GM13976 (cell line): ENCODE measurements around the gene PHETA2.
A peak's percentile ranks its signal among the peaks of the same experiment; 100 is the strongest.
"Not testable (repeated sequence)": the region's sequence is repeated elsewhere in the genome, so short reads cannot be mapped to it uniquely, and the experiment has no call there.

Source experiments
- DNase-seq: peaks from one replicate; pipeline ENCODE4 v3.0.0; 2012; ENCODE audit warnings: low spot score
- in situ Hi-C: fragments of 300-500 bp; cut with MboI; formaldehyde crosslinking; loops from one replicate; pipeline ENCODE4 v1.12.0; 2022; ENCODE audit warnings: low sequenced_read_pairs, mixed read lengths, inconsistent platforms; ENCODE audit not compliant: unreplicated experiment
- TF ChIP-seq, protein P1 (sequence below): IDR thresholded peaks from 2 replicates; pipeline ENCODE4 v1.5.1; 2012; ENCODE audit warnings: borderline replicate concordance, mild to moderate bottlenecking; ENCODE audit not compliant: insufficient read depth; ENCODE audit errors: extremely low read depth, missing control alignments, control extremely low read depth

PHETA2 gene

DNA sequence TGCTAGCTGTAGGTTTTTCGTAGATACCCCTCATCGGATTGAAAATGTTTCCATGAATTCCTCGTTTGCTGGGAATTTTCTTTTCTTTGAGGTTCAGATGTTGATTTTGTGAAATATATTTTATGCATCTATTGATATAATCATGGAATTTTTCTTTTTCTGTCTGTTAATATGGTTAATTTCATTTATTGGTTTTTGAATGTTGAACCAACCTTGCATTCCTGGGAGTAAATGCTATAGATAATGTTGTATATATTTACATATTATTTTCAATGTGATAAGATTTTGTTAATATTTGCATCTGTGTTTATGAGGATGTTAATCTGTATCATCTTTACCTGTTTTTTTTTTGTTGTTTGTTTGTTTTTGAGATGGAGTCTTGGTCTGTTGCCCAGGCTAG, 27.2 kb downstream of the PHETA2 start:
- TF ChIP-seq, protein P1, sequence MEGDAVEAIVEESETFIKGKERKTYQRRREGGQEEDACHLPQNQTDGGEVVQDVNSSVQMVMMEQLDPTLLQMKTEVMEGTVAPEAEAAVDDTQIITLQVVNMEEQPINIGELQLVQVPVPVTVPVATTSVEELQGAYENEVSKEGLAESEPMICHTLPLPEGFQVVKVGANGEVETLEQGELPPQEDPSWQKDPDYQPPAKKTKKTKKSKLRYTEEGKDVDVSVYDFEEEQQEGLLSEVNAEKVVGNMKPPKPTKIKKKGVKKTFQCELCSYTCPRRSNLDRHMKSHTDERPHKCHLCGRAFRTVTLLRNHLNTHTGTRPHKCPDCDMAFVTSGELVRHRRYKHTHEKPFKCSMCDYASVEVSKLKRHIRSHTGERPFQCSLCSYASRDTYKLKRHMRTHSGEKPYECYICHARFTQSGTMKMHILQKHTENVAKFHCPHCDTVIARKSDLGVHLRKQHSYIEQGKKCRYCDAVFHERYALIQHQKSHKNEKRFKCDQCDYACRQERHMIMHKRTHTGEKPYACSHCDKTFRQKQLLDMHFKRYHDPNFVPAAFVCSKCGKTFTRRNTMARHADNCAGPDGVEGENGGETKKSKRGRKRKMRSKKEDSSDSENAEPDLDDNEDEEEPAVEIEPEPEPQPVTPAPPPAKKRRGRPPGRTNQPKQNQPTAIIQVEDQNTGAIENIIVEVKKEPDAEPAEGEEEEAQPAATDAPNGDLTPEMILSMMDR, result no peak
- DNase-seq, result no peak
- in situ Hi-C loops, result no loop called here

DNA sequence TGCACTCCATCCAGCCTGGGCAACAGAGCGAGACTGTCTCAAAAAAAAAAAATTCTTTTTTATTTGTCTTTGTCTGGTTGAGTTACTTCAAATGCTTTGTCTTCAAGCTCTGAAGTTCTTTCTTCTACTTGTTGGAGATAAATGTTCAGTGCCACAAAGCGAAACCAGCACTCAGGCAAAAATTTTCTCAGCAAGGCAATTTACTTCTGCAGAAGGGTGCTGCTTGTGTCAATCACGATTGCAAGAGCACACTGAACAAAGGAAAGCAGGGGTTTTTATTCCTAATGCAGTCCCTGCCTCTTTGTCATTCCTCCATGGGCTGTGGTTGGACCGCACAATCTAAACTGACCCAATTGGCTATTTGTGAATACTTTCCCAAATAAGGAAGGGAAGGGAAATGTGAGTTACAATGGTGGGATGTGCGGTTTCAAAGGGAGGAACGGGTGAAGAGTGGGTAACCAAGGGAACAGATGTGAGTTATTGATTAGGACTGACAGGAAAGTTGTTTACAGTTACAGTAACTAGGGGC, 30.3 kb downstream of the PHETA2 start:
- DNase-seq, in situ Hi-C loops: not testable (repeated sequence)

DNA sequence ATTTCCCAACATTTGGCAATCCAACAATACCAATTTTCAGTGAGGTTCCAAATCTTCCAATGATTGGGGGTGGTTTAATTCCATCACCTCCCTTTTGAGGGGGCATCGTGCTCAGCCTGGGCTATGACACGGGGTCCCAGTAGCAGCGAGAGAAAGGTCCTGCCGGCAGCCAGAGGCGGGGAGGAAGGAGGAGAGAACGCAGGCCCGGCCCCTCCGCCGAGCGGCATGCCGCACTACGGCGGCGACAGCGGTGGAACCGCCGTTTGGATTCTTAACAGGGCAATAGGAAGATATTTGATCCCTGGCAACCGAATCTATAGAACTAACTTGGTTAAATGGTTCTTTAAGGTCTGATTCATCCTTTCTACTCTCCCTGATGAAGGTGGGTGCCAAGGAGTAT, 34.8 kb downstream of the PHETA2 start:
- in situ Hi-C loops, result no loop called here
- TF ChIP-seq, protein P1, result no peak
- DNase-seq, result no peak

DNA sequence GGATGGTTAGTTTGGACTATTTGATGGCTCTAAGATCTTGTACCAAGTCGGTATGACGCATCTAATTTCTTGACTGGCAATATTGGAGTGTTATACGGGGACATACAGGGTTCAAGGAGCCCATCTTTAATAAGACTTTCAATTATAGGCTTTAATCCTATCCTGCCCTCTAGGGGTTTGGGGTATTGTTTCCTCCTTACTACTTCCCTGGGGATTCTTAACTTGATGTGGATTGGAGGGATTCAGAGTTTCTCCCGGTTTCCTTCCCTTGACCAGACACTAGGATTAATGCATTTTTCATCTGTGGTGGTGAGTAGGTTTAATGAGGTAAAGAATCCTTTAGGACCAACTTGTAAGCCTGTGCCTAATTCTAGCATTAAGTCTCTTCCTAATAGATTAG, 37.8 kb downstream of the PHETA2 start:
- in situ Hi-C loops, result no loop called here
- DNase-seq, result no peak
- TF ChIP-seq, protein P1, result no peak

DNA sequence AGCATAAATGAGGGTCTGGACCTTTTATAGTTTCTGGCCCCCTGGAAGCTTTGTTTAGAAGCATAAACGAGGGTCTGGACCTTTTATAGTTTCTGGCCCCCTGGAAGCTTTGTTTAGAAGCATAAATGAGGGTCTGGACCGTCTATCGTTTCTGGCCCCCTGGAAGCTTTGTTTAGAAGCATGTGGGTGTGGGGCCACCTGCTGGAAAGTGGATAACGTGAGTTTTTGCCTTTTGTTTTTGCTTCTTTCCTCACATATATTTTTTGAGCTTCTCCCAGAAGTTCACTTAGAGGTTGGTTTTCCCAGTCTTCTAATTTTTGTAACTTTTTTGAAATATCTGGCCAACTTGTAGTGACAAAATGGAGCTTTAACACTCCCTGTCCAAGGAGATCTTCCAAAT, 38.7 kb downstream of the PHETA2 start:
- in situ Hi-C loops, DNase-seq: not testable (repeated sequence)

DNA sequence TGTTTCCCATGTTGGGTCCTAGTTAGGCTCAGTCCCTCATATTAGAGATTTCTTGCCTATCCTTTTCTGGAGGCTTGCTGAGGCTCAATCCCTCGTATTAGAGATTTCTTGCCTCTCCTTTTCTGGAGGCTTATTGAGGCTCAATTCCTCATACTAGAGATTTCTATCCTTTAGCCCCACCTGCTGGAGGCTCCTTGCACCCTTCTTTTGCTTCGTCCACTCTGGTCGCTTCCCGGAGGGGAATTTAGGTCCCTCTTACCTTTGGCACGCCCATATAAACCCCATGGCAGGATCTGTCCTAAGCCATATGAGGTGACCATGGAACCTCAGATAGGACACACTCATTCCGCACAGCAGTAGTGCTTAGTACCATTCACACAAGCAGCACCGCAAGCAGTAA, 40.7 kb downstream of the PHETA2 start:
- in situ Hi-C loops, result no loop called here

DNA sequence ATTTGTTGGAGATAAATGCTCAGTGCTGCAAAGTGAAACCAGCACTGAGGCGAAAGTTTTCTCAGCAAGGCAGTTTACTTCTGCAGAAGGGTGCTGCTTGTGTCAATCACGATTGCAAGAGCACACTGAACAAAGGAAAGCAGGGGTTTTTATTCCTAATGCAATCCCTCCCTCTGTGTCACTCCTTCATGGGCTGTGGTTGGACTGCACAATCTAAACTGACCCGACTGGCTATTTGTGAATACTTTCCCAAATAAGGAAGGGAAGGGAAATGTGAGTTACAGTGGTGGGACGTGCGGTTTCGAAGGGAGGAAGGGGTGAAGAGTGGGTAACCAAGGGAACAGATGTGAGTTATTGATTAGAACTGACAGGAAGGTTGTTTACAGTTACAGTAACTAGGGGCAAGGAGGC, 41.4 kb downstream of the PHETA2 start:
- DNase-seq, in situ Hi-C loops: not testable (repeated sequence)

More for the DNA sequence above, 40.7 kb downstream of the PHETA2 start:
- TF ChIP-seq, protein P1, result no peak
- DNase-seq, result no peak

DNA sequence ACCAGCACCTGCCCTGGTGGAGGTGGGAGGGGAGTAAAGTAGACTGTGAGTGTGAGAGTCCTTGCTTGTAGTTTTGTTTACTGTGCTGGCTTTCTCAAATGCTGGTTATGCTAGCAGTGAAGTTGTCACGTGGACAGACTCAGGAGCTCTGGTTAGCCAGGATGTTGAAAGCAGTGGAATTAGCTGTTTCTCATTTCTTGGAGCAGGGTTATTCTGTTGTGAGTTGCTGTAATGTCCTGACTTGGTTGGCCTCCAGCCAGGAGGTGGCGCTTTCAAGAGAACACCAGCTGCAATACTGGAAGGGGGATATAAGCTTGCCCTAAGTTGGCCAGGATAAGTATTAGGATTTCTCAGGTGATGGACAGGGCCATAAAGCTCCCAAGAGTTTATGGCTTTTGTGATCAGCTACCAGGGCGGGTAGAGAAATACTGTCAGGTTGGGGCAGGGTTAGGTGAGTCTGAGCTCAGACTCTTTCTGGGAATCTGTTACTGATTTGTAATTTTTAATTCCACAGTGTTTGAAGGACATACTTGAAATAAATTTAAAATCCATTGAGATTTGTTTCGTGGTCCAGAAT, 42.9 kb downstream of the PHETA2 start:
- DNase-seq, result no peak
- in situ Hi-C loops, result no loop called here
- TF ChIP-seq, protein P1, result no peak

DNA sequence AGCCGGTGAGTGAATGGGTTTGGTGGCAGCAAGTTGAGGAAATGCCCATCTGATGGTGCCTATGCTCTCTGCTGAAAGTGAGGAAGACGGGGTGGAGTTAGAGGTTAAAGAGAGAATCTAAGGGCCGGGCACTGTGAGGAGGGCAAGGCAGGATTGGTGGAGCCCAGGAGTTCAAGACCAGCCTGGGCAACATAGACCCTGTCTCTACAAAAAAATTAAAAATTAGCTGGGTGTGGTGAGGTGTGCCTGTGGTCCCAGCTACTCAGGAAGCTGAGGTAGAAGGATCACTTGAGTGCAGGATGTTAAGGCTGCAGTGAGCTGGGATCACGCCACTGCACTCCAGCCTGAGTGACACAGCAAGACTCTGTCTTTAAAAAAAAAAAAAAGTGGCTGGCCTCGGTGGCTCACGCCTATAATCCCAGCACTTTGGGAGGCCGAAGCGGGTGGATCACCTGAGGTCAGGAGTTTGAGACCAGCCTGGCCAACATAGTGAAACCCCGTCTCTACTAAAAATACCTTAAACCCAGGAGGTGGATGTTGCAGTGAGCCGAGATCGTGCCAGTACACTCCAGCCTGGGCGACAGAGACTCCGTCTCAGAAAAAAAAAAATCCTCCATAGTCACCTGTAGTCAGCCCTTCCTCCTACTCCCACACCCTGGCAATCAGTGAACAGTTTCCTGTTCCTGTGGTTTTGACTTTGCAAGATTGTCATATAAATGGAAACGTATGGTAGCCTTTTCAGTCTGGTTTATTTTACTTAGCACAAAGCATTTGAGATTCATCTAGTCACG, 46.4 kb downstream of the PHETA2 start:
- in situ Hi-C loops, result not testable (repeated sequence)
- peak; percentile 57 for DNase-seq

DNA sequence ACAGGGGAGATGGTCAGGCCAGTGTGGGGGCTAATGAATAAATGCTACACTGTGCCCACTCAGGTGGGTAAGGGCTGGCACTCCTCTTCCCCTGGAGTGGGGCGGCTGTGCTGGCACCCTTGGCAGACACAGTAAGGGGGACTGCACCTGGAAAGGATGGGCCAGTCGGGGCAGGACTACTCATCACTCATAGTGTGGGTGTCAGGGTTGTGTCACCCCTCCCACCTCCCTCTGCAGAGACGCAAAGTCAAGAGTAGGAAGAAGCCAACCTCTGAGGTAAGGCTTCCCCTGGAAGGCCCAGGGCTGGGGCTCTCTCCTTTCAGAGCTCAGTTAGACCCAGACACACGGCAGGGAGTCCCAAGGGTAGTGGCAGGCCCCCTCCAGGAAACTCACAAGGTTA, 49.5 kb downstream of the PHETA2 start:
- in situ Hi-C loops, DNase-seq: not testable (repeated sequence)
